IMR-90 (cell line): ENCODE results near the gene AMD1. TPM values are rescaled to one million over a fixed set of nuclear protein-coding genes. Genes with fewer than 3 reads are reported as not detected.

Experiments used
- ATAC-seq: fragments of 200-7000 bp; cut with Tn5 transposase; 2 replicates; pipeline ENCODE4 v1.9.1; 2020; ENCODE audit warnings: low read depth, mild to moderate bottlenecking, moderate library complexity
- BruUV-seq: library from RNA; stranded (reverse); fragments of 400-500 nt; replicated peaks from 2 replicates; lab custom pipeline; 2021; lab: Mats Ljungman, UMichigan
- CTCF ChIA-PET: fragments of 300-600 bp; formaldehyde crosslinking; extraction: SDS; loops from one replicate; lab custom pipeline; 2021; ENCODE audit warnings: antibody characterized with exemption; lab: Yijun Ruan, JAX
- POLR2A ChIA-PET: fragments of 300-600 bp; sonication (Branson Sonifier 250); formaldehyde crosslinking; loops from one replicate; lab custom pipeline; 2022; ENCODE audit warnings: antibody characterized with exemption; ENCODE audit not compliant: unreplicated experiment; lab: Charles Lee
- DNase-seq: peaks from one replicate; pipeline ENCODE4 v3.0.0; 2013
- H2AFZ ChIP-seq: replicated peaks from 2 replicates; pipeline ENCODE3; 2013; ENCODE audit warnings: low read length, mild to moderate bottlenecking; ENCODE audit not compliant: poor library complexity
- H2AK5ac ChIP-seq: 2 replicates; pipeline ENCODE4 v1.6.1; 2013; ENCODE audit warnings: low read depth, low read length, inconsistent platforms
- H2AK9ac ChIP-seq: replicated peaks from 2 replicates; pipeline ENCODE3; 2013; ENCODE audit warnings: mild to moderate bottlenecking, low read depth, low read length, moderate library complexity; ENCODE audit not compliant: poor library complexity
- H2BK120ac ChIP-seq: 2 replicates; pipeline ENCODE4 v1.6.1; 2013; ENCODE audit warnings: low read depth, low read length, inconsistent platforms
- H2BK15ac ChIP-seq: 3 replicates; pipeline ENCODE4 v1.6.1; 2013; ENCODE audit warnings: low read depth, low read length, inconsistent platforms
- H2BK20ac ChIP-seq: 2 replicates; pipeline ENCODE4 v1.6.1; 2013; ENCODE audit warnings: low read depth, mild to moderate bottlenecking, inconsistent platforms, low read length, moderate library complexity
- H2BK5ac ChIP-seq: 2 replicates; pipeline ENCODE4 v1.6.1; 2013; ENCODE audit warnings: mild to moderate bottlenecking, low read depth, low read length, inconsistent platforms; ENCODE audit not compliant: poor library complexity, severe bottlenecking
- H3K14ac ChIP-seq: replicated peaks from 2 replicates; pipeline ENCODE4 v1.6.1; 2013; ENCODE audit warnings: low read depth, low read length, inconsistent platforms
- H3K18ac ChIP-seq: 2 replicates; pipeline ENCODE4 v1.6.1; 2013; ENCODE audit warnings: low read depth, low read length, control low read depth
- H3K23ac ChIP-seq: 2 replicates; pipeline ENCODE4 v1.6.1; 2013; ENCODE audit warnings: low read depth, low read length, inconsistent platforms
- H3K27ac ChIP-seq: 2 replicates; pipeline ENCODE4 v1.5.1; 2013; ENCODE audit warnings: mild to moderate bottlenecking, control low read depth, low read length; ENCODE audit not compliant: insufficient read depth
- H3K27me3 ChIP-seq: 2 replicates; pipeline ENCODE4 v1.6.1; 2013; ENCODE audit warnings: low read length; ENCODE audit not compliant: control insufficient read depth, insufficient read depth
- H3K36me3 ChIP-seq: 2 replicates; pipeline ENCODE4 v1.6.1; 2013; ENCODE audit warnings: low read length, mixed read lengths; ENCODE audit not compliant: control insufficient read depth, insufficient read depth
- H3K4ac ChIP-seq: 2 replicates; pipeline ENCODE4 v1.6.1; 2013; ENCODE audit warnings: low read depth, low read length, inconsistent platforms
- H3K4me1 ChIP-seq: 2 replicates; pipeline ENCODE4 v1.6.1; 2013; ENCODE audit warnings: low read length, mixed read lengths; ENCODE audit not compliant: control insufficient read depth, insufficient read depth
- H3K4me2 ChIP-seq: 2 replicates; pipeline ENCODE4 v1.6.1; 2013; ENCODE audit warnings: low read depth, mild to moderate bottlenecking, control low read depth, low read length, moderate library complexity
- H3K4me3 ChIP-seq: 2 replicates; pipeline ENCODE4 v1.5.1; 2013; ENCODE audit warnings: low read depth, mild to moderate bottlenecking, control low read depth, low read length, moderate library complexity; ENCODE audit not compliant: insufficient read depth
- H3K56ac ChIP-seq: 2 replicates; pipeline ENCODE4 v1.6.1; 2013; ENCODE audit warnings: low read length, inconsistent platforms; ENCODE audit not compliant: insufficient read depth; ENCODE audit errors: extremely low read depth
- H3K79me1 ChIP-seq, 2 experiments: 2 replicates each; pipeline ENCODE4 v1.6.1; 2013; ENCODE audit warnings: low read length in 2 of 2, inconsistent platforms in 1 of 2, low read depth in 1 of 2
- H3K9ac ChIP-seq: 2 replicates; pipeline ENCODE4 v1.6.1; 2013; ENCODE audit warnings: low read depth, low read length, control low read depth
- H3K9me1 ChIP-seq: 2 replicates; pipeline ENCODE4 v1.6.1; 2013; ENCODE audit warnings: low read length, inconsistent platforms; ENCODE audit not compliant: insufficient read depth
- H3K9me3 ChIP-seq: 2 replicates; pipeline ENCODE4 v1.6.1; 2013; ENCODE audit warnings: low read length; ENCODE audit not compliant: control insufficient read depth, insufficient read depth
- H4K20me1 ChIP-seq: 2 replicates; pipeline ENCODE4 v1.6.1; 2013; ENCODE audit warnings: low read length, inconsistent platforms; ENCODE audit not compliant: insufficient read depth
- H4K5ac ChIP-seq: 2 replicates; pipeline ENCODE4 v1.6.1; 2013; ENCODE audit warnings: mild to moderate bottlenecking, low read depth, low read length, control low read depth
- H4K8ac ChIP-seq, 2 experiments: 2 replicates each; pipeline ENCODE4 v1.6.1; 2013; ENCODE audit warnings: low read depth in 2 of 2, low read length in 2 of 2, control low read depth in 1 of 2, inconsistent platforms in 1 of 2
- H4K91ac ChIP-seq: 2 replicates; pipeline ENCODE4 v1.6.1; 2013; ENCODE audit warnings: low read depth, low read length, inconsistent platforms; ENCODE audit not compliant: insufficient read depth
- BHLHE40 ChIP-seq: fragments of 150-350 bp; IDR thresholded peaks from 2 replicates; pipeline ENCODE4 v1.6.1; 2016; ENCODE audit warnings: mild to moderate bottlenecking, low read depth, low read length
- CEBPB ChIP-seq: IDR thresholded peaks from 2 replicates; pipeline ENCODE4 v1.6.1; 2012; ENCODE audit warnings: low read depth, low read length, improper control_type of control experiment
- CHD1 ChIP-seq: IDR thresholded peaks from 2 replicates; pipeline ENCODE4 v1.6.1; 2012; ENCODE audit warnings: low read depth, low read length, improper control_type of control experiment
- ELK1 ChIP-seq: fragments of 150-350 bp; IDR thresholded peaks from 2 replicates; pipeline ENCODE4 v1.6.1; 2016; ENCODE audit warnings: low read depth, mild to moderate bottlenecking, low read length, moderate library complexity, borderline replicate concordance
- FOS ChIP-seq: fragments of 150-350 bp; IDR thresholded peaks from 2 replicates; pipeline ENCODE4 v1.6.1; 2016; ENCODE audit warnings: low read depth, low read length
- MAFK ChIP-seq: IDR thresholded peaks from 2 replicates; pipeline ENCODE4 v1.6.1; 2012; ENCODE audit warnings: low read depth, low read length, improper control_type of control experiment
- MAZ ChIP-seq: IDR thresholded peaks from 2 replicates; pipeline ENCODE4 v1.6.1; 2012; ENCODE audit warnings: low read depth, mild to moderate bottlenecking, low read length, improper control_type of control experiment, moderate library complexity, borderline replicate concordance
- MXI1 ChIP-seq: IDR thresholded peaks from 2 replicates; pipeline ENCODE4 v1.6.1; 2012; ENCODE audit warnings: low read depth, mild to moderate bottlenecking, low read length, moderate library complexity, borderline replicate concordance
- NFE2L2 ChIP-seq: fragments of 150-350 bp; IDR thresholded peaks from 2 replicates; pipeline ENCODE4 v1.6.1; 2016; ENCODE audit warnings: low read depth, mild to moderate bottlenecking, low read length
- POLR2A ChIP-seq: IDR thresholded peaks from 2 replicates; pipeline ENCODE4 v1.6.1; 2012; ENCODE audit warnings: mild to moderate bottlenecking, low read depth, low read length
- RCOR1 ChIP-seq: IDR thresholded peaks from 2 replicates; pipeline ENCODE4 v1.6.1; 2012; ENCODE audit warnings: mild to moderate bottlenecking, low read length, improper control_type of control experiment; ENCODE audit not compliant: insufficient replicate concordance
- RFX5 ChIP-seq: IDR thresholded peaks from 2 replicates; pipeline ENCODE4 v1.8.0; 2012; ENCODE audit warnings: low read depth, mild to moderate bottlenecking, low read length, moderate library complexity
- SMC3 ChIP-seq: fragments of 150-350 bp; IDR thresholded peaks from 2 replicates; pipeline ENCODE4 v1.6.1; 2016; ENCODE audit warnings: low read depth, mild to moderate bottlenecking, antibody characterized with exemption, low read length, moderate library complexity
- WGBS, 2 experiments: methylation state at CpG; one replicate each; pipeline versions ENCODE4 v1.1.5 to v1.1.7; 2013; ENCODE audit warnings: missing lambda C conversion rate in 2 of 2; ENCODE audit not compliant: insufficient read length in 1 of 2; ENCODE audit errors: extremely low coverage in 2 of 2; 5-methylcytosine and 5-hydroxymethylcytosine counted together
- dilution Hi-C: fragments of 300-500 bp; cut with HindIII; formaldehyde crosslinking; loops from one replicate; pipeline ENCODE4 v1.14.3; 2018; ENCODE audit warnings: low sequenced_read_pairs; ENCODE audit not compliant: unreplicated experiment
- in situ Hi-C: fragments of 300-500 bp; cut with MboI; formaldehyde crosslinking; loops from 3 replicates; pipeline ENCODE4 v1.14.3; 2019; ENCODE audit warnings: low sequenced_read_pairs, inconsistent platforms, mixed read lengths
- intact Hi-C: fragments of 100-400 bp; cut with micrococcal nuclease; formaldehyde crosslinking; loops from 2 replicates; pipeline ENCODE4 v1.10.0; 2022
- polyA plus RNA-seq, 3 experiments: library from polyadenylated mRNA; depleted of rRNA; stranded (reverse); fragments of >200 nt; gene quantifications; 2 replicates each; pipeline ENCODE4 v1.2.3, GENCODE V29; 2012; ENCODE audit warnings: low replicate concordance in 1 of 3
- total RNA-seq: library from RNA; depleted of rRNA; stranded (reverse); fragments of >200 nt; gene quantifications from 2 replicates; pipeline ENCODE4 v1.2.3, GENCODE V29; 2012
- TF ChIP-seq, protein P1 (sequence below): fragments of 150-350 bp; IDR thresholded peaks from 2 replicates; pipeline ENCODE4 v1.6.1; 2017; ENCODE audit warnings: mild to moderate bottlenecking, antibody characterized with exemption, low read length, low read depth

The AMD1 gene
- total and polyA plus RNA-seq, 2 of the 4 experiments (the other 2 are of a cell fraction), result 32.2 to 65.8 TPM

DNA sequence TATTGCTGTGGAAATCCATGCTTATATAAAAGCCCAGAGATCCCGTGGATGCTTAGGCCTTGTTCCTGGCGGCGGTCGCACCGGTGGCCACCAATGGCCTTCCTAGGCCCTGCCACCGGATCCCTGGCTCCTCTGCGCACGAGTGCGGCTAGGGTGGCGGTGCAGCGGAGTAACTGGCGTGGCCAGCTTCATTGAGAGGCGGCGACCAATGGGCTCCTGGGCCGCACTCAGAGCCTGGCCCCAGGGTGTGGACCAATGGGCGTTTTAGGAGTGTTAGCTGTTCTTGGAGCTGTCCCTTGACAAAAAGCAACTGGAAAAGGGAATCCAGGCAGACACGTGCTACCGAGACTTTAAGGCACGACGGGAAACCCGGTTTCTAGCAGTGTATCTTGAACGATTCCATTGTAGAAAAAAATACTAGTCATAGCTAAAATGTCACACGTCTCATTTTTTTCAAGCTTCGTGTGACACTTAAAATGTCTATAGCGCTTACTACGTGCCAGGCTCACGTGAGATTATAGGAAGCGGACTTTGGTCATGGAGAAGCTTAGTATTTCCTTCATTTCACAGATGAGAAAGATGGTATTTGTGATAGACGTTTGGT is 1.7 kb downstream of the AMD1 start:
- Histone ChIP-seq H3K9ac (peak overlapping the region; percentile 88), H3K23ac (peak overlapping the region; percentile 88), H3K14ac (peak overlapping the region; percentile 48), H2BK20ac (no peak overlapping the region), H2BK120ac (no peak overlapping the region), H4K20me1 (peaks cover 62% of the 10 kb centered on the region), H3K36me3 (no peaks in the 10 kb centered on the region), H3K9me3 (no peaks in the 10 kb centered on the region), H2AK9ac (peak overlapping the region; percentile 90), H2AK5ac (peak overlapping the region; percentile 45; the same call in 1 of the 2 replicates), H3K4ac (peak overlapping the region; percentile 49), H3K27ac (peak overlapping the region; percentile 73), H3K4me1 (peaks cover 5% of the 10 kb centered on the region), H3K18ac (no peak overlapping the region), H3K79me1 (peaks cover 0 to 23% of the 10 kb centered on the region in 2 experiments; a peak in 2 of 4 replicates), H3K9me1 (0 out of 2 replicates have a peak, but pooled peaks cover 5% of the 10 kb centered on the region), H4K5ac (no peak overlapping the region), H4K8ac (no peak overlapping the region), H3K27me3 (no peaks in the 10 kb centered on the region), H2BK5ac (peak overlapping the region; percentile 13), H3K4me2 (peak overlapping the region; percentile 89), H2BK15ac (no peak overlapping the region), H3K56ac (peak overlapping the region; percentile 54; the same call in 1 of the 2 replicates), H2AFZ (peak overlapping the region; percentile 84), H4K91ac (no peak overlapping the region; the same call in 1 of the 2 replicates), H3K4me3 (peak overlapping the region; percentile 66)
- ATAC-seq (peak; percentile 80), DNase-seq (peak; percentile 90)
- ChIA-PET CTCF (interaction anchor here (1.5 kb wide), 1 partner anchor 194 kb away, joined by 3 read pairs; no protein-coding TSS in a partner anchor), POLR2A (interaction anchor here (0.7 to 1.0 kb wide), 4 partner anchors 14 to 194 kb away, joined by 3 to 5 read pairs (median 4); partner anchors contain the start of gene CDK19)
- intact Hi-C loops (loop anchor here (5.0 kb wide), 1 partner anchor 174 kb away; no protein-coding TSS in a partner anchor), in situ Hi-C loops (loop anchor here (5.0 kb wide), 2 partner anchors 59 to 76 kb away; partner anchors contain the start of gene CDK19), dilution Hi-C loops (no loop called here)
- TF ChIP-seq MAFK (no peak), MAZ (no peak), BHLHE40 (peak; percentile 61), RFX5 (no peak), NFE2L2 (no peak), CEBPB (no peak), MXI1 (peak; percentile 97), FOS (no peak), CHD1 (no peak), POLR2A (peak; percentile 96), RCOR1 (no peak), SMC3 (no peak), ELK1 (no peak)
- TF ChIP-seq, protein P1, sequence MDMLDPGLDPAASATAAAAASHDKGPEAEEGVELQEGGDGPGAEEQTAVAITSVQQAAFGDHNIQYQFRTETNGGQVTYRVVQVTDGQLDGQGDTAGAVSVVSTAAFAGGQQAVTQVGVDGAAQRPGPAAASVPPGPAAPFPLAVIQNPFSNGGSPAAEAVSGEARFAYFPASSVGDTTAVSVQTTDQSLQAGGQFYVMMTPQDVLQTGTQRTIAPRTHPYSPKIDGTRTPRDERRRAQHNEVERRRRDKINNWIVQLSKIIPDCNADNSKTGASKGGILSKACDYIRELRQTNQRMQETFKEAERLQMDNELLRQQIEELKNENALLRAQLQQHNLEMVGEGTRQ, result no peak
- WGBS, 2 experiments, result 0% methylated on average over 4 of the region's 29 CpGs; no CpG with 5 or more reads in 1 of the 2 experiments
- no TSS peak for BruUV-seq
